BJ (cell line): ENCODE measurements around the gene P4HA1. TPM values are rescaled to one million over a fixed set of nuclear protein-coding genes. Genes with fewer than 3 reads are reported as not detected.

Source experiments
- CTCF ChIA-PET: fragments of 350-600 bp; formaldehyde crosslinking; extraction: SDS; loops from one replicate; lab custom pipeline; 2021; ENCODE audit warnings: antibody characterized with exemption, inconsistent platforms; lab: Yijun Ruan, JAX
- POLR2A ChIA-PET: fragments of 300-600 bp; sonication (Branson Sonifier 250); formaldehyde crosslinking; extraction: SDS; loops from one replicate; lab custom pipeline; 2021; ENCODE audit warnings: antibody characterized with exemption; lab: Charles Lee
- DNase-seq: peaks from one replicate; pipeline ENCODE4 v3.0.0-alpha.2; 2011; ENCODE audit warnings: low read depth
- H3K27me3 ChIP-seq: 2 replicates; pipeline ENCODE4 v1.6.0; 2011; ENCODE audit warnings: low read length; ENCODE audit not compliant: control insufficient read depth, insufficient read depth
- H3K36me3 ChIP-seq: 2 replicates; pipeline ENCODE4 v1.5.1; 2011; ENCODE audit warnings: low read length; ENCODE audit not compliant: control insufficient read depth, insufficient read depth
- H3K4me3 ChIP-seq: 2 replicates; pipeline ENCODE4 v1.5.1; 2011; ENCODE audit warnings: low read depth, mild to moderate bottlenecking, control low read depth, low read length
- CTCF ChIP-seq: IDR thresholded peaks from 2 replicates; pipeline ENCODE4 v1.5.1; 2011; ENCODE audit warnings: low read depth, mild to moderate bottlenecking, control low read depth, inconsistent platforms, low read length, moderate library complexity; ENCODE audit not compliant: insufficient read depth
- polyA plus RNA-seq: library from polyadenylated mRNA; depleted of rRNA; stranded (reverse); fragments of >200 nt; gene quantifications from 2 replicates; pipeline ENCODE4 v1.2.3, GENCODE V29; 2011

P4HA1 gene
- polyA plus RNA-seq, 1 experiment: 91.7 TPM

- POLR2A ChIA-PET: no interaction called here
- peaks cover 3% of the 10 kb centered on the region for H3K36me3 ChIP-seq
- TF ChIP-seq CTCF: no peak
- H3K4me3 ChIP-seq: no peak overlapping the region
- DNase-seq: no peak
- CTCF ChIA-PET: interaction anchor here (1.0 kb wide), 1 partner anchor 9 kb away, joined by 3 read pairs; no protein-coding TSS in a partner anchor
- no peaks in the 10 kb centered on the region for H3K27me3 ChIP-seq
Observed at GRCh38 chr10:73086816-73087215, 9.8 kb downstream of the P4HA1 start.

DNA sequence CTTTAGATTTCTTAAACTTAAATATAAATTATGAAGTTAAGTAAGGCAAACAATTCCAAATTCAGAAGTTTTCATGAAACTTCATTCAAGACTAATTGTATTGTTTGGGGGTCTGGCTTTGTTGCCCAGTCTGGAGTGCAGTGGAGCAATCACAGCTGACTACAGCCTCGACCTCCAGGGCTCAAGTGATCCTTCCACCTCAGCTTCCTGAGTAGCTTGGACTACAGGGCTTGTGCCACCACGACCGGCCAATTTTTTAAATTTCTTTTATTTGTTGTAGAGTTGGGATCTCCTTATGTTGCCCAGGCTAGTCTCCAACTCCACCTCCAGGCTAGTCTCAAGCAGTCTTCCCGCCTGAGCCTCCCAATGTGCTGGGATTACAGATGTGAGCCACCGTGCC, 12.5 kb downstream of the P4HA1 start:
- POLR2A ChIA-PET: no interaction called here
- no peaks in the 10 kb centered on the region; the same call in 1 of the 2 replicates for H3K36me3 ChIP-seq
- no peak for DNase-seq
- no peaks in the 10 kb centered on the region for H3K27me3 ChIP-seq
- TF ChIP-seq CTCF: no peak
- CTCF ChIA-PET: interaction anchor here (1.0 to 1.3 kb wide), 2 partner anchors 9 to 11 kb away, joined by 3 to 5 read pairs; no protein-coding TSS in a partner anchor
- H3K4me3 ChIP-seq: no peak overlapping the region

- Histone ChIP-seq H3K27me3 (no peaks in the 10 kb centered on the region), H3K4me3 (no peak overlapping the region), H3K36me3 (no peaks in the 10 kb centered on the region; the same call in 1 of the 2 replicates)
- ChIA-PET CTCF (interaction anchor here (0.5 to 0.7 kb wide), 2 partner anchors 12 to 1309 kb away, joined by 3 read pairs; no protein-coding TSS in a partner anchor), POLR2A (interaction anchor here (0.5 to 0.6 kb wide), 2 partner anchors 407 to 412 kb away, joined by 5 to 10 read pairs; no protein-coding TSS in a partner anchor)
- TF ChIP-seq CTCF: no peak
- no peak for DNase-seq
Observed at GRCh38 chr10:73083221-73083620, 13.4 kb downstream of the P4HA1 start.

GRCh38 chr10:73079779-73080541, 16.7 kb downstream of the P4HA1 start:
- POLR2A ChIA-PET: no interaction called here

More at GRCh38 chr10:73079779-73080541, 16.7 kb downstream of the P4HA1 start:
- CTCF ChIA-PET: interaction anchor here (1.6 kb wide), 1 partner anchor 19 kb away, joined by 5 read pairs; no protein-coding TSS in a partner anchor
- DNase-seq: no peak
- Histone ChIP-seq H3K4me3 (no peak overlapping the region), H3K27me3 (no peaks in the 10 kb centered on the region), H3K36me3 (no peaks in the 10 kb centered on the region; the same call in 1 of the 2 replicates)
- no peak for TF ChIP-seq CTCF
